Fibroblast of skin of abdomen (primary cell): Measurements from ENCODE around the gene REV3L.

Experiments used
- DNase-seq: peaks from one replicate; pipeline ENCODE4 v3.0.0-alpha.2; 2013

Gene REV3L

DNA sequence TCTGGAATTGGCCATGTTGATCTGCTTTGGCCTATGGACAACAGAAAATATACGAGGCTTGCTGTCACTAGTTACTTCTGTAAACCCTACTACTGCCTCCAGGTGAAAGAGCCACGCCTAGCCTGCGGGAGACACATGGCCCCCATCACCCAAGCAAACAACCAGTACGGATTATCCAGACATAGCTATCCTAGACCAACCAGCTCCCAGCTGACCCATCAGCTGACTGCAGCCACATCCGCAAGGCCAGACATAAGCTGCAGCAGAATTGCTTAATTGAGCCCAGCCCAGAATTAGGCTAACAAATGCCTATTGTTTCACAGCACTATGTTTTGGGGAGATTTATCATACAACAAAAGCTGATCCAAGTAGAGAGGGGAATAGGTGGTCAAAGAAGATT lies 13.5 kb downstream of the REV3L start:
- DNase-seq, result no peak

DNA sequence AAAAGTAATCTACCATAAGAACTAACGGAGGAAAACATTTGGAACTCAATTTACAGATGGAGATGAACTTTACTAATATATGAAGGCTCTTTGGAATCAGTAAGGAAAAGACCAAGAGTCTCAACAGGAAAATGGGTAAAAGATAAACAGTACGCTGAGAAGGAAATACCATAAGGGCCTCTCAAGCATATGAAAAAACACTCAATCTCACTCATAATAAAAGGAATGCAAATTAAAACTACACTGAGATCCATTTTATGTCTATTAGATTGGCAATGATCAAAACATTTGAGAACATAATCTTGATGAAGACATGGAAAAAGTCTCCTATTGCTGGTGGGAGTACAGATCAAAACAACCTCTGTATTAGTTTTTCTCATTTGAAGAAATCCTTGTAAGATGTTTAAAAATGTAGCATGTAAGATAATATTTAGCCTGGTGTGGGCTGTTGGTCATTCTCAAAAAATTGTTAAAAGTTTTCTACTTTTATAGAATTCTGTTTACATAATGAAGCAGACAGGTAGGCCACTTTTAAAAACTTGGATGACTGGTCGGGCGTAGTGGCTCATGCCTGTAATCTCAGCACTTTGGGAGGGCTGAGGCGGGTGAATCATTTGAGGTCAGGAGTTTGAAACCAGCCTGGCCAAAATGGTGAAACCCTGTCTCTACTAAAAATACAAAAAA lies 14.5 kb downstream of the REV3L start:
- no peak for DNase-seq

- no peak for DNase-seq
Measured at GRCh38 chr6:111464184-111464583, 18.8 kb downstream of the REV3L start.

- DNase-seq, result peak; percentile 31
Measured at GRCh38 chr6:111462770-111463391, 20.1 kb downstream of the REV3L start.

- DNase-seq, result no peak
Measured at GRCh38 chr6:111461860-111462259, 21.2 kb downstream of the REV3L start.

GRCh38 chr6:111458670-111459232 lies 24.3 kb downstream of the REV3L start:
- DNase-seq, result no peak

DNA sequence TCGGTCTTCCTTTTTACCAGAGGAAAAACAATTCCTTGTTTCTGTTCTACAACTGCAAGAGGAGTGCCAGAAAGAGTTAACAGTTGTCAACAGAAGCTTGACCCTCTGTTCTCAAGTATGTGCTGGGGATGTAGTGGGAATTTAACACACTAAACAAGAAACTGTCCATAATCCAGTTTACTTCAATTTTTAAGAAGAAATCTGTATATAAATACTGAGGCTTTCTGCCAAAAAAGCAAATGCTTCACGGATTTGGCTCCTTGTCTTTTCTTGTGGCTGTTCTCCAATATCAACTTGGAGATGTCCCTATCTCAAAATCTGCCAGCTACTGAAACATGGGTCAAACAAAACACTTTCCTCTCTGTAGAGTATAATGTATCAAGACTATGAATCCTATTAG lies 26.8 kb downstream of the REV3L start:
- DNase-seq, result no peak

DNA sequence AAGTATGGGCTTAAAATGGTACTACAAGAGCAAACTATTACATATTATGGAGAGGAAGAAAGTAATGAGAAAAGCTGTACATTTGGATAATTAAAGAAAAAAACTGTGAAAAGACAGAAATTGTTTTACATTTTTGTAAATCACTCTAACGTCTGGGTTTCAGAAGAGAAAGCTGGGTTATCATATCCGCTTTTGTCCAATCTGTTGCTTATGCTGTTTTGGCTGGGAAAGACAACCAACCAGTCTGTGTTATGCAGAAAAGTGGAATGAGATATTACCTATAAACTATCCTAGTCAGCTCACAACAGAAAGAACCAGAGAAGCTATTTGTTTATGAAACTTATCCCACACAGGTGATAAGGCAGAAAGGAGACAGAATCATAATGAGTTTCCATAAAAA lies 32.4 kb downstream of the REV3L start:
- DNase-seq, result no peak

DNA sequence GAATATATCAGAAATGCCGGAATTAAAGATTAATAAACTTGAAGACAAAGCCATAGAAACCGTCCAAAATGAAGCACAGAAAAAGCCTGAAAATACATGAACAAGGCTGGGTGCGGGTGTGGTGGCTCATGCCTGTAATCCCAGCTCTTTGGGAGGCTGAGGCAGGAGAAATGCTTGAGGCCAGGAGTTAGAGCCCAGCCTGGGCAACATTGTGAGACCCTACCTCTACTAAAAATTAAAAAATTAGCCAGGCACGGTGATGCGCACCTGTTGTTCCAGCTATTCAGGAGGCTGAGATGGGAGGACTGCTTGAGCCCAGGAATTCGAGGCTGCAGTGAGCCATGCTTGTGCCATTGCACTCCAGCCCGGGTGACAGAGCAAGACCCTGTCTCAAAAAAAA lies 32.9 kb downstream of the REV3L start:
- DNase-seq, result no peak

DNA sequence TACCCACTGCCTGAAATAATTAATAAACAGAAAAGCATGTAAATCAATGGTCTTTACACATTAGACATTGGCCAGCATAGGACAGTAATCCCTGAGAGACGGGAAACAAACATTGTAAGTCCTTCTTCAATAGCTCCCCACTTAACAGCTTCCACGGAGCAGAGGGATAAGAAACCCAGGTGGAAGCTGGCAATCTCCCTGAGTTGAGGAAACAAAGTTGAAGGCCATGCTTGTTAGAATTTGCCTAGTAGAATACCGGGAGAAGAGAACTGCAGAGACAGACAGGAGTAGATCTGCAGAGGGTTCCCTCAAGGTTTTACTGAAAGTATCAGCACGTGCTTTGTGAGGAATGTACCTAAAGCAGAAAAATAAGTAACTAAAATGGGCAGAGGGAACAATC lies 33.9 kb downstream of the REV3L start:
- DNase-seq, result no peak

DNA sequence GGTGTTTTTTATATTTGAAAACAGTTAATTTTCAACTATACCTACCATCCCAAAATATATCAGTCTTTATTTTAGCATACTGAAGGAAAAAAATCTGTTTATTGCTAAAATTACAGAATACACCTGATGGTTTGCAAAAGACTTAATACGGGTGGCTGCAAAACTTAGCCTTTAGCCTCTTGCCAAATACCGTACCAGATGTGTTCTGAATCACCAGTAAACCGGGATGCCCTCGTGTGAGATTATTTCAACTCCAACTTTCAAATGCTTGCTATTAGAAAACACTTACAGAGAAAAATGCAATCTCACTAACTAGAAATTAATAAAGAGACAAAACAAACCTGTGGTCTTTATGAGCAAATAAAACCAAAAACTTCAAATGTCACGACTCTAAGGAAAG lies 36.0 kb downstream of the REV3L start:
- peak; percentile 27 for DNase-seq

GRCh38 chr6:111445861-111446267 lies 37.2 kb downstream of the REV3L start:
- peak; percentile 38 for DNase-seq

GRCh38 chr6:111444794-111445193 lies 38.2 kb downstream of the REV3L start:
- DNase-seq, result no peak

DNA sequence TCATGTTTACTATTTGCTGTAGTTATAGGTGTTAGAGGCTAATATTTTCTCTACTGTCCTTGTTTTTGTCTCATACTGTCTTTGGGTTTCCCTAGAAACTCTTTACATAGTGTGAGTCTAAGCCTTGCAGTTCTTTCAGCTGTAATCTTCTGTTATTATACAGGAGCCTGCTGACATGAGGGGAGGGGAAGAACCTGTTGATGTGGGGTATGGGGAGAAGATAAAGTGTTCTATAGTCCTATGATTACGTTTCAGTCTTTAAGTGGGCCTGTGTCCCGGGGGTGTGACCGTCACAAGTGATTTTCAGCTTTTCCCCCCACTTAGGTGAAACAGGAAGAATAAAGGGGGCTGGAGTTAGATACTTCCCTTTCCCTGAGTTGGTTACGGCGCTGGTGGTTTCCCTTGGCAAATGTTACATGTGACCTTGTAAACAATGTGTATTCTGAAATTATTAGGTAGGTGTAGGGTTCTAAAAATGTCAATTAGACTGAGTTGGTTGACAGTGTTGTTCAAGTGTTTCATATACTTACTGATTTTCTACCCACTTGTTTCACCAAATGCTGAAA lies 41.3 kb downstream of the REV3L start:
- DNase-seq, result no peak

GRCh38 chr6:111439171-111439570 lies 43.8 kb downstream of the REV3L start:
- DNase-seq, result no peak

- no peak for DNase-seq
Measured at GRCh38 chr6:111437573-111437972, 45.4 kb downstream of the REV3L start.

- DNase-seq, result no peak
Measured at GRCh38 chr6:111432511-111432910, 50.5 kb downstream of the REV3L start.

- no peak for DNase-seq
Measured at GRCh38 chr6:111430605-111431376, 52.2 kb downstream of the REV3L start.

GRCh38 chr6:111429571-111429970 lies 53.4 kb downstream of the REV3L start:
- no peak for DNase-seq

DNA sequence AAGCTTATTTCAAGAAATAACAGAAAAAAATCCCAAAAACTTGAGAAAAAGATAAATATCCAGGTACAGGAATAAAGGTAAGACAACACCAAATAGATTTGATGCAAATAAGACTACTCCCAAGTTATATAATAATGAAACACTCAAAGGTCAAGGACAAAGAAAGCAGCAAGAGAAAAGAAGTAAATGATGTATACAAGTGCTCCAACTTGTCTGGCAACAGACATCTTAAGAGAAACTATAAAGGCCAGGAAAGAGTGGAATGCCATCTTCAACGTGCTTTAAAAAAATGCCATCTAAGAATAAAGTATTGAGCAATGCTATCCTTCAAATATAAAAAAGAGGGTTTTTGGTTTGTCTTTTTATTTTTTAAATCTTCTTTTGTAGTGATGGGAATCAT lies 54.2 kb downstream of the REV3L start:
- no peak for DNase-seq

DNA sequence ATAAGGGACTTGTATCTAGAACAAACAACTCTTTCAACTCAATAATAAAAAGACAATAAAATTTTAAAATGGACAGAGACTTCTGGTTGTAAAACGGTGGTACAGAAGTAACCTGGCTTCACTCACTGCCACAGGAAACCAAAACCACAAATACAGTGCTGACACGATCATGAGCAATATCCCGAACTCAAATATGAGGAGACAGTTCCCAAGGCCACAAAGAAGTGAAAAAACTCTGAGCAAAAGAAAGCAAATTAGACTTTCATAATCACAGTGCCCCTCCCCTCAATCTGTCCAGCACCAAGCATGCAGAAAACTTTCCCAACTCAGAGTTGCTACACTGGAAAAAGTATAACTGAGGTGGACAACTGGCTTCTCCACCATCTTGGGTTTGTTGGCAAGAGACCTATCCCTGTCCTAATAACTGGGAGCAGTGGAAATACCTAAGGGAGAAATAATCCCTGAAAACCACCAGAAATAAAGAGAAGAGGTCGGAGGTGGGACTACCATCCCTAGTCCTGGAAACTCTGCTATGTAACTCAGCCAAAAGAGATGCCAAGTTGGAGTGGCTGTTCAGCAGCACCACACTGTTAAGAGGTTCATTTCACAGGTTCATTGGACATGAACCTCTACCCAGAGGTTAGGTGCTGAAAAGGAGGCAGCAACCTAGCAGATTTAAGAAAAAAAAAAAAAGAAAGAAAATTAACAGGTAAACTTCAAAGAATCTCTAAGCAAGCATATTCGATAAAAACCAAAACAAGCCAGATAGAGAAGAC lies 55.5 kb downstream of the REV3L start:
- DNase-seq, result peak; percentile 84
